OCI-LY7 (cell line): ENCODE data around the gene CFAP100. TPM values are rescaled to one million over a fixed set of nuclear protein-coding genes. Genes with fewer than 3 reads are reported as not detected.

Experiments used
- BruUV-seq: library from RNA; stranded (reverse); fragments of 400-500 nt; replicated peaks from 2 replicates; lab custom pipeline; 2021; lab: Mats Ljungman, UMichigan
- CTCF ChIA-PET: fragments of 300-600 bp; sonication (Branson Sonifier 250); formaldehyde crosslinking; loops from one replicate; lab custom pipeline; 2022; ENCODE audit warnings: antibody characterized with exemption; ENCODE audit not compliant: unreplicated experiment; lab: Charles Lee
- POLR2A ChIA-PET: fragments of 300-600 bp; sonication (Branson Sonifier 250); formaldehyde crosslinking; loops from one replicate; lab custom pipeline; 2022; ENCODE audit warnings: antibody characterized with exemption; lab: Charles Lee
- DNase-seq: peaks from one replicate; pipeline ENCODE4 v3.0.0-alpha.2; 2015; ENCODE audit warnings: low spot score
- H2AFZ ChIP-seq: fragments of 200-600 bp; sonication (generic), shearing (Covaris generic); 2 replicates; pipeline ENCODE4 v1.6.1; 2014; ENCODE audit warnings: mild to moderate bottlenecking, antibody characterized with exemption, low read length, moderate library complexity
- H3K27ac ChIP-seq: fragments of 200-600 bp; sonication (generic); 2 replicates; pipeline ENCODE4 v1.5.1; 2014; ENCODE audit warnings: mixed run types, low read depth, mild to moderate bottlenecking, moderate library complexity, low read length, inconsistent platforms; ENCODE audit not compliant: poor library complexity, severe bottlenecking
- H3K36me3 ChIP-seq: fragments of 200-600 bp; sonication (generic); 2 replicates; pipeline ENCODE4 v1.6.1; 2014; ENCODE audit warnings: mild to moderate bottlenecking, antibody characterized with exemption, low read length, moderate library complexity, mixed read lengths; ENCODE audit not compliant: insufficient read depth
- H3K4me1 ChIP-seq: fragments of 200-600 bp; sonication (generic); 2 replicates; pipeline ENCODE4 v1.5.1; 2014; ENCODE audit warnings: mild to moderate bottlenecking, low read length; ENCODE audit not compliant: insufficient read depth, poor library complexity, severe bottlenecking
- H3K4me2 ChIP-seq: fragments of 200-600 bp; sonication (generic); 2 replicates; pipeline ENCODE4 v1.6.1; 2014; ENCODE audit warnings: mild to moderate bottlenecking, low read length
- H3K4me3 ChIP-seq: fragments of 200-600 bp; sonication (generic); 2 replicates; pipeline ENCODE4 v1.5.1; 2014; ENCODE audit warnings: mild to moderate bottlenecking, low read depth, low read length; ENCODE audit not compliant: poor library complexity, severe bottlenecking
- H3K79me2 ChIP-seq: fragments of 200-600 bp; sonication (generic); 2 replicates; pipeline ENCODE4 v1.6.1; 2016; ENCODE audit warnings: low read depth, mild to moderate bottlenecking, low read length, moderate library complexity, mixed read lengths; ENCODE audit not compliant: insufficient read depth
- H3K9me2 ChIP-seq: fragments of 200-600 bp; sonication (generic); 2 replicates; pipeline ENCODE4 v1.6.1; 2016; ENCODE audit warnings: mild to moderate bottlenecking, low read length, mixed read lengths; ENCODE audit not compliant: insufficient read depth
- H3K9me3 ChIP-seq: fragments of 200-600 bp; sonication (generic); 2 replicates; pipeline ENCODE4 v1.6.1; 2014; ENCODE audit warnings: mild to moderate bottlenecking, mixed run types, low read length, mixed read lengths
- H4K20me1 ChIP-seq: fragments of 200-600 bp; sonication (generic); 2 replicates; pipeline ENCODE4 v1.6.1; 2014; ENCODE audit warnings: mild to moderate bottlenecking, antibody characterized with exemption, low read length, moderate library complexity, mixed read lengths; ENCODE audit not compliant: insufficient read depth
- CTCF ChIP-seq: fragments of 200-600 bp; sonication (generic); conservative IDR thresholded peaks from 2 replicates; pipeline ENCODE4 v1.5.1; 2014; ENCODE audit warnings: mild to moderate bottlenecking, antibody characterized with exemption, low read length, moderate library complexity, mixed read lengths
- EZH2phosphoT487 ChIP-seq: fragments of 200-600 bp; sonication (generic); IDR thresholded peaks from 2 replicates; pipeline ENCODE4 v1.6.1; 2018; ENCODE audit warnings: low read depth, borderline replicate concordance, mild to moderate bottlenecking, mixed run types, antibody characterized with exemption, low read length, moderate library complexity, mixed read lengths
- intact Hi-C: fragments of 100-400 bp; cut with micrococcal nuclease; formaldehyde crosslinking; loops from one replicate; pipeline ENCODE4 v1.10.0; 2022; ENCODE audit not compliant: unreplicated experiment
- total RNA-seq, 2 experiments: library from RNA; depleted of rRNA in 1 of 2; stranded (reverse); fragments of >200 nt in 1 of 2; shearing (Covaris generic) in 1 of 2; gene quantifications; 2 replicates each; pipeline ENCODE4 v1.2.3, GENCODE V29; 2014 to 2022

The CFAP100 gene
- total RNA-seq, 2 experiments from 2014 or later: not detected

- no TSS peak for BruUV-seq
- H3K4me2 ChIP-seq: no peak overlapping the region
- no peak for DNase-seq
- H3K36me3 ChIP-seq: no peaks in the 10 kb centered on the region; the same call in 1 of the 2 replicates
- TF ChIP-seq CTCF (no peak), EZH2phosphoT487 (no peak)
- H3K27ac ChIP-seq: no peak overlapping the region
- no peaks in the 10 kb centered on the region for H3K79me2 ChIP-seq
- intact Hi-C loops: no loop called here
- no peaks in the 10 kb centered on the region for H4K20me1 ChIP-seq
- H3K4me1 ChIP-seq: no peaks in the 10 kb centered on the region
- H2AFZ ChIP-seq: no peak overlapping the region
- no peaks in the 10 kb centered on the region for H3K9me2 ChIP-seq
- ChIA-PET CTCF (no interaction called here), POLR2A (no interaction called here)
- H3K4me3 ChIP-seq: no peak overlapping the region
- no peaks in the 10 kb centered on the region for H3K9me3 ChIP-seq
Observed at GRCh38 chr3:126432361-126433104, 37.8 kb downstream of the CFAP100 start.

DNA sequence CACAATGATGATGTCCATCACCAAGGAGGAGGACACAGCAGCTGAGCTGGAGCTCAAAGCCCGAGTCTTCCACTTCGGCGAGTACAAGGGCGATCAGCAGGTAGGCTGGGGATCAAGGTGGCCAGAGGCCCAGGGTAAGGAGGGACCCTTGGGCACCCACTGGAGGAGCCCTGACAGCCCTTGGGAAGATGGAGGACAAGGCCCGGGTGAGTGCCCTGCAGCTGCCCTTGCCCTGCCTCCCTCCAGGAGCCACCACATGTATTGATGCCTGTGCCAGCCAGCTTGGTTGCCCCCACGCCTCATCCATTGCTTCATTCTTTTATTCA lies 38.4 kb downstream of the CFAP100 start:
- no TSS peak for BruUV-seq
- CTCF ChIA-PET: no interaction called here
- no peak overlapping the region for H3K4me3 ChIP-seq
- peaks cover 1% of the 10 kb centered on the region; the same call in 1 of the 2 replicates for H3K36me3 ChIP-seq
- TF ChIP-seq CTCF: no peak
- TF ChIP-seq EZH2phosphoT487: no peak
- no peaks in the 10 kb centered on the region for H3K79me2 ChIP-seq
- intact Hi-C loops: no loop called here
- H2AFZ ChIP-seq: no peak overlapping the region
- POLR2A ChIA-PET: no interaction called here
- no peak overlapping the region for H3K4me2 ChIP-seq
- no peaks in the 10 kb centered on the region for H3K9me2 ChIP-seq
- H3K27ac ChIP-seq: no peak overlapping the region
- no peaks in the 10 kb centered on the region for H4K20me1 ChIP-seq
- no peaks in the 10 kb centered on the region for H3K4me1 ChIP-seq
- H3K9me3 ChIP-seq: no peaks in the 10 kb centered on the region
- no peak for DNase-seq

GRCh38 chr3:126433496-126434263 lies 39.0 kb downstream of the CFAP100 start:
- no peaks in the 10 kb centered on the region for H3K4me1 ChIP-seq
- CTCF ChIA-PET: no interaction called here
- H4K20me1 ChIP-seq: no peaks in the 10 kb centered on the region
- H3K79me2 ChIP-seq: no peaks in the 10 kb centered on the region
- POLR2A ChIA-PET: no interaction called here
- peaks cover 7% of the 10 kb centered on the region; the same call in 1 of the 2 replicates for H3K36me3 ChIP-seq
- H3K4me2 ChIP-seq: no peak overlapping the region
- H2AFZ ChIP-seq: no peak overlapping the region
- intact Hi-C loops: no loop called here
- no peaks in the 10 kb centered on the region for H3K9me2 ChIP-seq
- TF ChIP-seq EZH2phosphoT487 (no peak), CTCF (no peak)
- no peak overlapping the region for H3K27ac ChIP-seq
- DNase-seq: no peak
- BruUV-seq: no TSS peak
- H3K4me3 ChIP-seq: no peak overlapping the region
- H3K9me3 ChIP-seq: no peaks in the 10 kb centered on the region
